IPS DF 6.9 (cell line): Measurements from ENCODE around the gene DLGAP5.

Experiments
- DNase-seq: peaks from one replicate; pipeline ENCODE4 v3.0.0-alpha.2; 2013; ENCODE audit warnings: low read depth, low spot score
- H3K27ac ChIP-seq: one replicate; pipeline ENCODE4 v1.5.1; 2013; ENCODE audit warnings: low read length, control low read depth
- H3K27me3 ChIP-seq: 2 replicates; pipeline ENCODE4 v1.6.1; 2013; ENCODE audit warnings: mild to moderate bottlenecking, low read length; ENCODE audit not compliant: control insufficient read depth, insufficient read depth
- H3K36me3 ChIP-seq: 2 replicates; pipeline ENCODE4 v1.6.1; 2013; ENCODE audit warnings: low read length; ENCODE audit not compliant: control insufficient read depth, insufficient read depth
- H3K4me1 ChIP-seq: 2 replicates; pipeline ENCODE4 v1.6.1; 2013; ENCODE audit warnings: low read length; ENCODE audit not compliant: control insufficient read depth, insufficient read depth
- H3K4me3 ChIP-seq: 2 replicates; pipeline ENCODE4 v1.5.1; 2013; ENCODE audit warnings: mild to moderate bottlenecking, low read length
- H3K9me3 ChIP-seq: 2 replicates; pipeline ENCODE4 v1.6.1; 2013; ENCODE audit warnings: low read length, inconsistent platforms; ENCODE audit not compliant: control insufficient read depth, insufficient read depth
- WGBS: extraction: QIAGEN DNeasy Blood & Tissue Kit; methylation state at CpG from one replicate; pipeline ENCODE4 v1.1.7; 2013; ENCODE audit warnings: mixed read lengths, missing lambda C conversion rate; ENCODE audit not compliant: insufficient read length, insufficient coverage; 5-methylcytosine and 5-hydroxymethylcytosine counted together

Gene DLGAP5

GRCh38 chr14:55141825-55142224 lies 49.6 kb downstream of the DLGAP5 start:
- Histone ChIP-seq H3K36me3 (peaks cover 2% of the 10 kb centered on the region; the same call in 1 of the 2 replicates), H3K27ac (no peak overlapping the region), H3K4me1 (no peaks in the 10 kb centered on the region), H3K4me3 (no peak overlapping the region), H3K27me3 (no peaks in the 10 kb centered on the region), H3K9me3 (no peaks in the 10 kb centered on the region)
- no CpG with 5 or more reads among the region's 3 CpGs for WGBS
- DNase-seq = no peak

GRCh38 chr14:55139696-55140509 lies 51.5 kb downstream of the DLGAP5 start:
- Histone ChIP-seq H3K9me3 (no peaks in the 10 kb centered on the region), H3K36me3 (peaks cover under 1% of the 10 kb centered on the region; the same call in 1 of the 2 replicates), H3K4me1 (no peaks in the 10 kb centered on the region), H3K4me3 (no peak overlapping the region), H3K27me3 (no peaks in the 10 kb centered on the region), H3K27ac (no peak overlapping the region)
- no peak for DNase-seq
- WGBS = no CpG with 5 or more reads among the region's 4 CpGs

GRCh38 chr14:55139141-55139540 lies 52.2 kb downstream of the DLGAP5 start:
- no peaks in the 10 kb centered on the region for H3K9me3 ChIP-seq
- no peaks in the 10 kb centered on the region for H3K4me1 ChIP-seq
- no peak for DNase-seq

GRCh38 chr14:55138091-55138490 lies 53.3 kb downstream of the DLGAP5 start:
- no peak overlapping the region for H3K27ac ChIP-seq
- no CpG with 5 or more reads among the region's 7 CpGs for WGBS

More at GRCh38 chr14:55139141-55139540, 52.2 kb downstream of the DLGAP5 start:
- Histone ChIP-seq H3K4me3 (no peak overlapping the region), H3K27ac (no peak overlapping the region), H3K36me3 (no peaks in the 10 kb centered on the region; the same call in 1 of the 2 replicates), H3K27me3 (no peaks in the 10 kb centered on the region)

GRCh38 chr14:55136885-55137786 lies 54.2 kb downstream of the DLGAP5 start:
- Histone ChIP-seq H3K4me3 (no peak overlapping the region), H3K9me3 (no peaks in the 10 kb centered on the region), H3K36me3 (no peaks in the 10 kb centered on the region), H3K27me3 (no peaks in the 10 kb centered on the region), H3K27ac (no peak overlapping the region), H3K4me1 (no peaks in the 10 kb centered on the region)
- DNase-seq = no peak
- WGBS = no CpG with 5 or more reads among the region's 12 CpGs

More at GRCh38 chr14:55138091-55138490, 53.3 kb downstream of the DLGAP5 start:
- no peaks in the 10 kb centered on the region; the same call in 1 of the 2 replicates for H3K36me3 ChIP-seq
- no peaks in the 10 kb centered on the region for H3K9me3 ChIP-seq
- H3K27me3 ChIP-seq = no peaks in the 10 kb centered on the region
- no peak overlapping the region for H3K4me3 ChIP-seq
- no peak for DNase-seq
- no peaks in the 10 kb centered on the region for H3K4me1 ChIP-seq

- H3K36me3 ChIP-seq = no peaks in the 10 kb centered on the region
- no CpG with 5 or more reads among the region's 3 CpGs for WGBS
- H3K27ac ChIP-seq = no peak overlapping the region
- no peaks in the 10 kb centered on the region for H3K4me1 ChIP-seq
- H3K9me3 ChIP-seq = no peaks in the 10 kb centered on the region
- no peak overlapping the region for H3K4me3 ChIP-seq
- DNase-seq = no peak
- H3K27me3 ChIP-seq = peaks cover 2% of the 10 kb centered on the region; the same call in 1 of the 2 replicates
Measured at GRCh38 chr14:55136241-55136640, 55.1 kb downstream of the DLGAP5 start.

GRCh38 chr14:55133416-55133815 lies 58.0 kb downstream of the DLGAP5 start:
- no peak overlapping the region for H3K27ac ChIP-seq
- H3K9me3 ChIP-seq = no peaks in the 10 kb centered on the region
- DNase-seq = no peak
- no peak overlapping the region for H3K4me3 ChIP-seq
- H3K27me3 ChIP-seq = peaks cover 10% of the 10 kb centered on the region; the same call in 1 of the 2 replicates
- WGBS = no CpG with 5 or more reads among the region's 4 CpGs
- no peaks in the 10 kb centered on the region for H3K4me1 ChIP-seq
- no peaks in the 10 kb centered on the region for H3K36me3 ChIP-seq

- Histone ChIP-seq H3K4me3 (no peak overlapping the region), H3K36me3 (no peaks in the 10 kb centered on the region), H3K9me3 (no peaks in the 10 kb centered on the region), H3K27ac (no peak overlapping the region), H3K27me3 (peaks cover 12% of the 10 kb centered on the region; the same call in 1 of the 2 replicates), H3K4me1 (no peaks in the 10 kb centered on the region)
- no peak for DNase-seq
- no CpG with 5 or more reads among the region's 7 CpGs for WGBS
Measured at GRCh38 chr14:55131370-55132137, 59.8 kb downstream of the DLGAP5 start.

GRCh38 chr14:55130196-55130550 lies 61.2 kb downstream of the DLGAP5 start:
- Histone ChIP-seq H3K36me3 (no peaks in the 10 kb centered on the region), H3K4me3 (peak overlapping the region; percentile 50; the same call in 1 of the 2 replicates), H3K9me3 (no peaks in the 10 kb centered on the region), H3K27ac (no peak overlapping the region), H3K27me3 (peaks cover 12% of the 10 kb centered on the region; the same call in 1 of the 2 replicates), H3K4me1 (no peaks in the 10 kb centered on the region)
- WGBS = no CpG with 5 or more reads among the region's 10 CpGs
- no peak for DNase-seq
